HepG2 (cell line): Measurements from ENCODE around the gene RBBP8NL. TPM values are rescaled to one million over a fixed set of nuclear protein-coding genes. Genes with fewer than 3 reads are reported as not detected.

Experiments used
- CBX2 ChIP-seq, 2 experiments: fragments of 200-600 bp in 1 of 2; sonication (generic); formaldehyde crosslinking in 1 of 2; IDR thresholded peaks; 2 replicates each; pipeline versions ENCODE4 v1.7.0 to v1.8.1; 2018 to 2022; ENCODE audit warnings: low read depth in 2 of 2, low read length in 1 of 2, mild to moderate bottlenecking in 1 of 2, missing genetic modification reagents in 1 of 2
- IRF2 ChIP-seq: IDR thresholded peaks from 2 replicates; pipeline ENCODE4 v1.6.1; 2018; ENCODE audit warnings: missing genetic modification reagents, missing compliant biosample characterization
- JARID2 ChIP-seq: sonication (generic); formaldehyde crosslinking; IDR thresholded peaks from 2 replicates; pipeline ENCODE4 v1.8.1; 2023; ENCODE audit warnings: missing genetic modification reagents, inconsistent platforms; ENCODE audit not compliant: insufficient replicate concordance
- KDM5A ChIP-seq: fragments of 200-600 bp; sonication (generic); IDR thresholded peaks from 2 replicates; pipeline ENCODE4 v1.7.0; 2018; ENCODE audit warnings: antibody characterized with exemption, mild to moderate bottlenecking, low read length, borderline replicate concordance
- KLF9 ChIP-seq: IDR thresholded peaks from 2 replicates; pipeline ENCODE4 v1.6.1; 2016; ENCODE audit warnings: low read depth
- PLRG1 ChIP-seq: fragments of 450-650 bp; conservative IDR thresholded peaks from 2 replicates; pipeline ENCODE4 v1.6.1; 2016
- POGZ ChIP-seq: sonication (generic); formaldehyde crosslinking; IDR thresholded peaks from 2 replicates; pipeline ENCODE4 v1.4.0; 2020; ENCODE audit warnings: mild to moderate bottlenecking, missing genetic modification reagents
- RBFOX2 ChIP-seq: fragments of 200-400 bp; formaldehyde crosslinking; IDR thresholded peaks from 2 replicates; pipeline ENCODE4 v1.6.1; 2017; ENCODE audit warnings: low read depth, mild to moderate bottlenecking, low read length
- SUZ12 ChIP-seq: fragments of 150-350 bp; IDR thresholded peaks from 2 replicates; pipeline ENCODE4 v1.6.1; 2014; ENCODE audit warnings: low read depth, low read length
- TGIF2 ChIP-seq: IDR thresholded peaks from 2 replicates; pipeline ENCODE4 v1.6.1; 2016; ENCODE audit warnings: control low read depth, missing compliant biosample characterization
- ZBTB1 ChIP-seq: sonication (generic); formaldehyde crosslinking; IDR thresholded peaks from 2 replicates; pipeline ENCODE4 v1.4.0; 2020; ENCODE audit warnings: missing genetic modification reagents, borderline replicate concordance
- ZNF136 ChIP-seq: sonication (generic); formaldehyde crosslinking; IDR thresholded peaks from 2 replicates; pipeline ENCODE4 v1.8.1; 2022; ENCODE audit warnings: low read depth, mild to moderate bottlenecking, moderate library complexity, missing genetic modification reagents
- ZNF33A ChIP-seq: sonication (generic); formaldehyde crosslinking; IDR thresholded peaks from 2 replicates; pipeline ENCODE4 v1.5.1; 2020; ENCODE audit warnings: missing genetic modification reagents, mild to moderate bottlenecking, moderate library complexity, borderline replicate concordance
- ZNF431 ChIP-seq: sonication (generic); formaldehyde crosslinking; IDR thresholded peaks from 2 replicates; pipeline ENCODE4 v1.9.0; 2022; ENCODE audit warnings: missing genetic modification reagents, low read depth, mild to moderate bottlenecking, borderline replicate concordance
- ZNF510 ChIP-seq: sonication (generic); formaldehyde crosslinking; IDR thresholded peaks from 2 replicates; pipeline ENCODE4 v1.4.0; 2020; ENCODE audit warnings: low read depth, mild to moderate bottlenecking, missing genetic modification reagents
- ZNF556 ChIP-seq: sonication (generic); formaldehyde crosslinking; IDR thresholded peaks from 2 replicates; pipeline ENCODE4 v1.4.0; 2020; ENCODE audit warnings: mild to moderate bottlenecking, missing genetic modification reagents, borderline replicate concordance
- ZNF572 ChIP-seq: sonication (generic); formaldehyde crosslinking; IDR thresholded peaks from 2 replicates; pipeline ENCODE4 v1.5.1; 2020; ENCODE audit warnings: mild to moderate bottlenecking, missing genetic modification reagents
- ZNF720 ChIP-seq: sonication (generic); formaldehyde crosslinking; IDR thresholded peaks from 2 replicates; pipeline ENCODE4 v1.4.0; 2020; ENCODE audit warnings: missing genetic modification reagents
- ZNF773 ChIP-seq: sonication (generic); formaldehyde crosslinking; IDR thresholded peaks from 2 replicates; pipeline ENCODE4 v1.4.0; 2020; ENCODE audit warnings: missing genetic modification reagents, borderline replicate concordance
- ZNF781 ChIP-seq: sonication (generic); formaldehyde crosslinking; IDR thresholded peaks from 2 replicates; pipeline ENCODE4 v1.5.1; 2020; ENCODE audit warnings: borderline replicate concordance, mild to moderate bottlenecking, missing genetic modification reagents; ENCODE audit errors: not compliant biosample characterization
- ZNF790 ChIP-seq: sonication (generic); formaldehyde crosslinking; IDR thresholded peaks from 2 replicates; pipeline ENCODE4 v1.8.0; 2022; ENCODE audit warnings: missing genetic modification reagents, mild to moderate bottlenecking, borderline replicate concordance
- ZNF850 ChIP-seq: sonication (generic); formaldehyde crosslinking; conservative IDR thresholded peaks from 2 replicates; pipeline ENCODE4 v1.9.0; 2021; ENCODE audit warnings: mild to moderate bottlenecking, missing genetic modification reagents
- ZSCAN21 ChIP-seq: sonication (generic); formaldehyde crosslinking; IDR thresholded peaks from 2 replicates; pipeline ENCODE4 v1.8.0; 2022; ENCODE audit warnings: mild to moderate bottlenecking, missing genetic modification reagents, moderate library complexity, borderline replicate concordance
- polyA plus RNA-seq, 8 experiments: library from polyadenylated mRNA; depleted of rRNA in 3 of 8; stranded (reverse) in 7 of 8; unstranded in 1 of 8; fragments of >200 nt; fragmentation: Illumina TruSeq in 4 of 8; extraction: Trizol in 4 of 8; gene quantifications; 2 replicates each; pipeline versions ENCODE4 v1.2.1 to v1.2.3, GENCODE V29; 2011 to 2016; ENCODE audit warnings: low read depth in 4 of 8, missing spikeins in 1 of 8, mixed read lengths in 1 of 8; ENCODE audit not compliant: insufficient read depth in 1 of 8
- total RNA-seq, 5 experiments: library from RNA; depleted of rRNA; stranded (reverse); fragments of >200 nt; fragmentation: Illumina TruSeq; extraction: Trizol; gene quantifications; 2 replicates each; pipeline ENCODE4 v1.2.3, GENCODE V29; 2016; ENCODE audit warnings: low read depth in 1 of 5
- TF ChIP-seq, protein P1 (sequence below): sonication (generic); formaldehyde crosslinking; IDR thresholded peaks from 2 replicates; pipeline ENCODE4 v1.5.0; 2020; ENCODE audit warnings: mild to moderate bottlenecking, low read depth, missing genetic modification reagents, borderline replicate concordance
- TF ChIP-seq, protein P2 (sequence below): conservative IDR thresholded peaks from 2 replicates; pipeline ENCODE4 v1.6.1; 2018; ENCODE audit warnings: missing genetic modification reagents
- TF ChIP-seq, protein P3 (sequence below): sonication (generic); formaldehyde crosslinking; IDR thresholded peaks from 2 replicates; pipeline ENCODE4 v1.5.1; 2020; ENCODE audit warnings: mild to moderate bottlenecking, missing genetic modification reagents, moderate library complexity
- TF ChIP-seq, protein P4 (sequence below): sonication (generic); formaldehyde crosslinking; IDR thresholded peaks from 2 replicates; pipeline ENCODE4 v1.5.0; 2020; ENCODE audit warnings: mild to moderate bottlenecking, missing genetic modification reagents

The RBBP8NL gene
- total and polyA plus RNA-seq, 2 of the 13 experiments (the other 11 are each of a cell fraction or from before 2014, with no cell fraction given) = 0.69 to 0.86 TPM

DNA sequence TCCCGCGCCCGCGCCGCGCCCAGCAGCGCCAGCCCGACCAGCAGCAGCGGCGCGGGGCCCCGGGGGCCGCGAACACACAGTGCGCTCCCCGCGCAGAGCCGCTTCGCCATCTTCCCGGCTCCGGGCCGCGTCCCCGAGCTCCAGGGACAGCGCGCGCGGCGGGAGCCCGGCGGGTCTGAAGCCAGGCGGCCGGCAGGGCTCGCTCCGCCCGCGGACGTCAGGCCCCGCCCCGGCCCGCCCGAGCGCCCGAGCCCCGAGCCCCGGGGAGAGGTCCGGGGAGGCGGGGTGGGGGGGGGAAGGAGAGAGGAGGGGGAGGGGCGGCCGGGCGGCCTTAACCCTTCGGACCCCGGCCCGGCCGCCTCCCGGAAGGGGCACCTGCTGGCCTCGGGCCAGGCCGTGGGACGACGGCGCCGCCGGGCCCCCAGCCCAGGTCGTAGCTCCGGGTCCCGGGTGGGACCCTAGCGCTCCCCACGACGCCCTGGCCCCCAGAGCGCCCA lies 60.2 kb downstream of the RBBP8NL start, which contains the start of gene LAMA5 (continued):
- TF ChIP-seq, protein P1, sequence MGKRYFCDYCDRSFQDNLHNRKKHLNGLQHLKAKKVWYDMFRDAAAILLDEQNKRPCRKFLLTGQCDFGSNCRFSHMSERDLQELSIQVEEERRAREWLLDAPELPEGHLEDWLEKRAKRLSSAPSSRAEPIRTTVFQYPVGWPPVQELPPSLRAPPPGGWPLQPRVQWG (CRISPR knock-in tag) = no peak
- TF ChIP-seq ZNF790 (CRISPR knock-in tag) (peak; percentile 39; the same call in 1 of the 2 replicates), POGZ (CRISPR knock-in tag) (no peak), ZNF781 (CRISPR knock-in tag) (no peak), JARID2 (CRISPR knock-in tag) (peak; percentile 11), KLF9 (no peak), ZNF510 (CRISPR knock-in tag) (no peak), ZNF773 (CRISPR knock-in tag) (0 out of 2 replicates have a peak, but pooled peaks have one; percentile 4), IRF2 (no peak), RBFOX2 (peak; percentile 53; the same call in 1 of the 2 replicates), TGIF2 (CRISPR knock-in tag) (no peak), ZNF572 (no peak), CBX2 (IDR thresholded peaks at IDR 0.05; ENCODE audit: low read depth, low read length) (no peak), CBX2 (CRISPR knock-in tag; IDR thresholded peaks at IDR 0.05; ENCODE audit: low read depth) (no peak), PLRG1 (no peak), ZBTB1 (no peak), ZNF556 (CRISPR knock-in tag) (no peak), ZNF136 (CRISPR knock-in tag) (no peak), SUZ12 (no peak), KDM5A (no peak; the same call in 1 of the 2 replicates), ZNF850 (CRISPR knock-in tag) (no peak), ZSCAN21 (CRISPR knock-in tag) (no peak; the same call in 1 of the 2 replicates), ZNF431 (CRISPR knock-in tag) (0 out of 2 replicates have a peak, but pooled peaks have one; percentile 40), ZNF720 (CRISPR knock-in tag) (no peak), ZNF33A (CRISPR knock-in tag) (no peak)
- TF ChIP-seq, protein P2, sequence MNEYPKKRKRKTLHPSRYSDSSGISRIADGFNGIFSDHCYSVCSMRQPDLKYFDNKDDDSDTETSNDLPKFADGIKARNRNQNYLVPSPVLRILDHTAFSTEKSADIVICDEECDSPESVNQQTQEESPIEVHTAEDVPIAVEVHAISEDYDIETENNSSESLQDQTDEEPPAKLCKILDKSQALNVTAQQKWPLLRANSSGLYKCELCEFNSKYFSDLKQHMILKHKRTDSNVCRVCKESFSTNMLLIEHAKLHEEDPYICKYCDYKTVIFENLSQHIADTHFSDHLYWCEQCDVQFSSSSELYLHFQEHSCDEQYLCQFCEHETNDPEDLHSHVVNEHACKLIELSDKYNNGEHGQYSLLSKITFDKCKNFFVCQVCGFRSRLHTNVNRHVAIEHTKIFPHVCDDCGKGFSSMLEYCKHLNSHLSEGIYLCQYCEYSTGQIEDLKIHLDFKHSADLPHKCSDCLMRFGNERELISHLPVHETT (CRISPR knock-in tag) = no peak
- TF ChIP-seq, protein P3, sequence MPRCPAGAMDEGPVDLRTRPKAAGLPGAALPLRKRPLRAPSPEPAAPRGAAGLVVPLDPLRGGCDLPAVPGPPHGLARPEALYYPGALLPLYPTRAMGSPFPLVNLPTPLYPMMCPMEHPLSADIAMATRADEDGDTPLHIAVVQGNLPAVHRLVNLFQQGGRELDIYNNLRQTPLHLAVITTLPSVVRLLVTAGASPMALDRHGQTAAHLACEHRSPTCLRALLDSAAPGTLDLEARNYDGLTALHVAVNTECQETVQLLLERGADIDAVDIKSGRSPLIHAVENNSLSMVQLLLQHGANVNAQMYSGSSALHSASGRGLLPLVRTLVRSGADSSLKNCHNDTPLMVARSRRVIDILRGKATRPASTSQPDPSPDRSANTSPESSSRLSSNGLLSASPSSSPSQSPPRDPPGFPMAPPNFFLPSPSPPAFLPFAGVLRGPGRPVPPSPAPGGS (CRISPR knock-in tag) = no peak
- TF ChIP-seq, protein P4, sequence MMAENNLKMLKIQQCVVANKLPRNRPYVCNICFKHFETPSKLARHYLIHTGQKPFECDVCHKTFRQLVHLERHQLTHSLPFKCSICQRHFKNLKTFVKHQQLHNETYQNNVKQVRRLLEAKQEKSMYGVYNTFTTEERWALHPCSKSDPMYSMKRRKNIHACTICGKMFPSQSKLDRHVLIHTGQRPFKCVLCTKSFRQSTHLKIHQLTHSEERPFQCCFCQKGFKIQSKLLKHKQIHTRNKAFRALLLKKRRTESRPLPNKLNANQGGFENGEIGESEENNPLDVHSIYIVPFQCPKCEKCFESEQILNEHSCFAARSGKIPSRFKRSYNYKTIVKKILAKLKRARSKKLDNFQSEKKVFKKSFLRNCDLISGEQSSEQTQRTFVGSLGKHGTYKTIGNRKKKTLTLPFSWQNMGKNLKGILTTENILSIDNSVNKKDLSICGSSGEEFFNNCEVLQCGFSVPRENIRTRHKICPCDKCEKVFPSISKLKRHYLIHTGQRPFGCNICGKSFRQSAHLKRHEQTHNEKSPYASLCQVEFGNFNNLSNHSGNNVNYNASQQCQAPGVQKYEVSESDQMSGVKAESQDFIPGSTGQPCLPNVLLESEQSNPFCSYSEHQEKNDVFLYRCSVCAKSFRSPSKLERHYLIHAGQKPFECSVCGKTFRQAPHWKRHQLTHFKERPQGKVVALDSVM = no peak
